GM10248 (cell line): ENCODE results near the gene PLEKHA7.

Source experiments
- CTCF ChIA-PET: fragments of 300-600 bp; sonication (Branson Sonifier 250); formaldehyde crosslinking; extraction: SDS; loops from one replicate; lab custom pipeline; 2021; ENCODE audit warnings: antibody characterized with exemption; lab: Yijun Ruan, JAX
- POLR2A ChIA-PET: fragments of 350-650 bp; sonication (Branson Sonifier 250); formaldehyde crosslinking; extraction: SDS; loops from one replicate; lab custom pipeline; 2020; ENCODE audit warnings: antibody characterized with exemption; lab: Yijun Ruan, JAX
- DNase-seq: peaks from one replicate; pipeline ENCODE4 v3.0.0; 2012; ENCODE audit errors: extremely low spot score
- CTCF ChIP-seq: IDR thresholded peaks from 2 replicates; pipeline ENCODE4 v1.5.1; 2012; ENCODE audit warnings: mild to moderate bottlenecking, low read depth; ENCODE audit errors: extremely low read depth, missing control alignments, control extremely low read depth

Gene PLEKHA7

GRCh38 chr11:16801288-16801980 lies 212.8 kb downstream of the PLEKHA7 start:
- ChIA-PET POLR2A (no interaction called here), CTCF (interaction anchor here (0.8 to 9.3 kb wide), 9 partner anchors 9 to 262 kb away, joined by 3 to 120 read pairs (median 5); no protein-coding TSS in a partner anchor)
- no peak for TF ChIP-seq CTCF
- no peak for DNase-seq

GRCh38 chr11:16800382-16800781 lies 213.8 kb downstream of the PLEKHA7 start:
- CTCF ChIA-PET: interaction anchor here (1.0 to 9.3 kb wide), 5 partner anchors 10 to 263 kb away, joined by 3 to 120 read pairs (median 13); no protein-coding TSS in a partner anchor
- POLR2A ChIA-PET: no interaction called here
- no peak for TF ChIP-seq CTCF
- no peak for DNase-seq

DNA sequence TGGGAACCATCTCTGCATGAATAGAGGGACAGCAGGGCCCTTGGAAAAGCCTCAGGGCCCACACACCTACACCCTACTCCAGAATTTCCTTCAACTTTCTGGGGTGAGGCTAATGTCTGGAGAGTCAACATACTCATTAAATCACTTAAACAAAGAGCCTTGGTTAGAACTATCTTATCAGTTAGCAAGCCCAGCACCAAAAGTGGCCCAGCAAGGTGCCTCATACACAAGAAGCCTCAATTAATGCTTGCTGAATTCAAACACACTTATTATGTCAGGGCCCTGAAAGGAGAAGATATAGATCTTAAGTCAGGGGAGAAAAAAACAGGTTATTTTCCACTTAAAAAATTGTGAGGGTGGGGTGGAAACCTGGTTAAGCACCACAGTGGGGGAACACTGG lies 214.3 kb downstream of the PLEKHA7 start:
- POLR2A ChIA-PET: no interaction called here
- CTCF ChIA-PET: interaction anchor here (1.0 to 9.3 kb wide), 5 partner anchors 10 to 264 kb away, joined by 3 to 120 read pairs (median 13); no protein-coding TSS in a partner anchor
- no peak for DNase-seq
- no peak for TF ChIP-seq CTCF

DNA sequence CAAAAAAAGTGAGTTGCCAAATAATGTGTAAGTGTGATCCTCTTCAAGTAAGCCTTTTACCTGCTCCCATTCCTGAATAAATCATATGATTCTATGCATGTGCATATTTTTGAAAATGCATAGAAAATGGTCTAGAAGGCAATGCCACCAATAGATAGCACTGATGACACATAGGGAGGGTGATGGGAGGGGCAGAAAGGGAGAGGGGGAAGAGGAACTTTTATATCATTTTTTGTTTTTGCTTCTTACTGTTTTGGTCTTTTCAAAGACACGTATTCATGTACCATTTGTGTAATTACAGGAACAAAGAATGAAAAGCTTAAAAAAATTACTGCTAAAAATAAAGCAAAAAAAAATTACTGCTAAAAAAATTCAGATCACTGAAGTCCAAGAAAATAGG lies 215.0 kb downstream of the PLEKHA7 start:
- POLR2A ChIA-PET: no interaction called here
- CTCF ChIA-PET: interaction anchor here (9.3 kb wide), 1 partner anchor 13 kb away, joined by 120 read pairs; no protein-coding TSS in a partner anchor
- no peak for TF ChIP-seq CTCF
- DNase-seq: no peak

GRCh38 chr11:16797776-16798175 lies 216.4 kb downstream of the PLEKHA7 start:
- no peak for DNase-seq
- POLR2A ChIA-PET: no interaction called here
- CTCF ChIA-PET: interaction anchor here (1.4 to 9.3 kb wide), 4 partner anchors 11 to 265 kb away, joined by 3 to 120 read pairs (median 6); no protein-coding TSS in a partner anchor
- TF ChIP-seq CTCF: no peak

DNA sequence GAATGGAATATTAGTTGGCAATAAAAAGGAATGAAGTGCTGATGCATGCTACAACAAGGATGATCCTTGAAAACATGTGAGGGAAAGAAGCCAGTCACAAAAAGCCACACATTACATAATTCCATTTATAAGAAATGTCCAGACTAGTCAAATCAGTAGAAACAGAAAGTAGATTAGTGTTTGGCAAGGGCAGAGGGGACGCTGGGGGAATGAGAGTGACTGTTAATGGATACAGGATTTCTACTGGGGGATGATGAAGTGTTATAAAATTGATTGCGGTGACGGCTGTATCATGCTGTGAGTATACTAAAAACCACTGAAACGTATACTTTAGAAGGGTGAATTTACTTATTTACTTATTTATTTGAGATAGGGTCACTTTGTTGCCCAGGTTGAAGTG lies 217.9 kb downstream of the PLEKHA7 start:
- no peak for DNase-seq
- TF ChIP-seq CTCF: no peak
- ChIA-PET CTCF (interaction anchor here (1.4 to 9.3 kb wide), 2 partner anchors 10 to 135 kb away, joined by 3 to 120 read pairs; no protein-coding TSS in a partner anchor), POLR2A (no interaction called here)
